Heart right ventricle (tissue), 16 donors: ENCODE measurements around the gene MAN2B1. TPM values are rescaled to one million over a fixed set of nuclear protein-coding genes. Genes with fewer than 3 reads are reported as not detected.

Source experiments
- ATAC-seq, 8 donors: fragments of 200-7000 bp; cut with Tn5 transposase; one replicate each; pipeline ENCODE4 v1.9.1; 2020; ENCODE audit warnings: mild to moderate bottlenecking in 8 of 8, moderate library complexity in 8 of 8, moderate number of reproducible peaks in 1 of 8
- DNase-seq, 2 donors: peaks; one replicate each; pipeline ENCODE4 v3.0.0-alpha.2; 2020
- H3K27ac ChIP-seq, 10 donors: fragments of 200-600 bp; sonication (generic) in 2 of 10; one replicate each; pipeline versions ENCODE4 v1.5.0 to v1.8.0; 2020 to 2022; ENCODE audit warnings: mild to moderate bottlenecking in 3 of 10
- H3K27me3 ChIP-seq, 7 donors: fragments of 200-600 bp; one replicate each; pipeline ENCODE4 v1.8.0; 2021 to 2022; ENCODE audit warnings: mild to moderate bottlenecking in 2 of 7
- H3K36me3 ChIP-seq, 9 donors: fragments of 200-600 bp; sonication (generic) in 1 of 9; one replicate each; pipeline versions ENCODE4 v1.5.0 to v1.8.0; 2020 to 2022; ENCODE audit warnings: mild to moderate bottlenecking in 2 of 9
- H3K4me1 ChIP-seq, 9 donors: fragments of 200-600 bp; sonication (generic) in 1 of 9; one replicate each; pipeline versions ENCODE4 v1.5.0 to v1.8.0; 2020 to 2022; ENCODE audit warnings: mild to moderate bottlenecking in 4 of 9
- H3K4me3 ChIP-seq, 10 donors: fragments of 200-600 bp; sonication (generic) in 2 of 10; one replicate each; pipeline versions ENCODE4 v1.5.0 to v1.8.0; 2020 to 2022; ENCODE audit warnings: mild to moderate bottlenecking in 7 of 10, moderate library complexity in 2 of 10
- H3K9me3 ChIP-seq, 11 donors: fragments of 200-600 bp in 10 of 11; sonication (generic) in 2 of 11; one replicate each; pipeline versions ENCODE4 v1.5.0 to v1.8.0; 2013 to 2022; ENCODE audit warnings: mild to moderate bottlenecking in 2 of 11, control low read depth in 1 of 11, moderate library complexity in 1 of 11
- CTCF ChIP-seq, 9 donors: fragments of 200-600 bp; sonication (generic) in 2 of 9; IDR thresholded peaks; one replicate each; pipeline versions ENCODE4 v1.5.0 to v1.8.0; 2021 to 2022; ENCODE audit warnings: antibody characterized with exemption in 9 of 9, mild to moderate bottlenecking in 5 of 9, moderate library complexity in 1 of 9
- WGBS, 2 donors: extraction: QIAGEN DNeasy Blood & Tissue Kit; methylation state at CpG; one replicate each; pipeline ENCODE4 v1.1.7; 2013; ENCODE audit warnings: inconsistent platforms in 1 of 2; 5-methylcytosine and 5-hydroxymethylcytosine counted together
- intact Hi-C, 10 donors: fragments of 100-400 bp; cut with DNase I; formaldehyde crosslinking; loops; one replicate each; pipeline versions ENCODE4 v1.11.1 to v1.14.2; 2022
- polyA plus RNA-seq, 2 donors: library from polyadenylated mRNA; stranded (reverse); fragments of 200-250 nt; gene quantifications; one replicate each; pipeline ENCODE4 v1.2.3, GENCODE V29; 2013
- total RNA-seq, 10 donors: library from RNA; stranded (reverse); fragmentation: NEBNext Ultra II Directional in 3 of 10; extraction: Animal tissue kit (Norgen Biotek cat#: 25700) in 3 of 10; gene quantifications; one replicate each; pipeline versions ENCODE4 v1.2.1 to v1.2.4, GENCODE V29; 2021 to 2023
- donor health status: Arrhythmogenic right ventricular cardiomyopathy.
- donor health status: ischemic (EF 13 %, LVEDD 7.1; RV severe dilation, severe dysfunction).
- donor health status: healthy with polysubstance abuse.
- donor health status: DM: no; HTN: yes; CAD: no.
- donor health status: DM: no; HTN: no; CAD: no.
- donor health status: ischemic (EF 25% LVEDD 6.9; RV normal size, moderate dysfunction).
- donor health status: ischemic (EF 25% LVEDD 5.7; RV mildly dilated, moderate dysfunction).
- donor health status: healthy.
- donor health status: DM: yes; HTN: yes; CAD: no.
- donor health status: Ischemic cardiomyopathy.
- donor health status: ischemic (EF 35%, LVEDD 5.7; RV mildly dilated, moderate dysfunction).
- donor health status: nonischemic (EF 11% LVEDD 7.7; RV severe dilation, severe dysfunction).
- donor health status: DM: yes; HTN: yes; CAD: no.
- donor health status: PGD.
- donor health status: ischemic (EF 29% LVEDD 5.4; RV normal size, mild dysfunction).
- donor health status: nonischemic (EF 23%, LVEDD 6.1; RV moderate dilation, normal function).

Gene MAN2B1
- total and polyA plus RNA-seq, 12 donors: 14.2 to 89.9 (median 25.5) TPM

GRCh38 chr19:12652219-12652618, 14.3 kb downstream of the MAN2B1 start:
- intact Hi-C loops: no loop called here
- 91 to 92% methylated on average over 6 of the region's 6 CpGs for WGBS, 2 donors
- ATAC-seq (no peak), DNase-seq (no peak)
- H3K36me3 ChIP-seq: peaks cover 0 to 60% (median 5%) of the 10 kb centered on the region in 9 donors
- no peak overlapping the region for H3K4me3 ChIP-seq
- peaks cover 7 to 15% (median 11%) of the 10 kb centered on the region in 9 donors for H3K4me1 ChIP-seq
- TF ChIP-seq CTCF (IDR thresholded peaks at IDR 0.05): no peak
- no peaks in the 10 kb centered on the region for H3K27me3 ChIP-seq
- no peaks in the 10 kb centered on the region for H3K9me3 ChIP-seq
- no peak overlapping the region for H3K27ac ChIP-seq

- Histone ChIP-seq H3K4me3 (no peak overlapping the region), H3K27ac (no peak overlapping the region), H3K4me1 (peaks cover 7 to 15% (median 11%) of the 10 kb centered on the region in 9 donors), H3K36me3 (peaks cover 0 to 51% (median 0%) of the 10 kb centered on the region in 9 donors), H3K27me3 (no peaks in the 10 kb centered on the region), H3K9me3 (no peaks in the 10 kb centered on the region)
- DNase-seq (no peak), ATAC-seq (no peak)
- no peak for TF ChIP-seq CTCF (IDR thresholded peaks at IDR 0.05)
- intact Hi-C loops: no loop called here
- WGBS, 2 donors: 94 to 95% methylated on average over 10 of the region's 10 CpGs
Observed at GRCh38 chr19:12649941-12650340, 16.6 kb downstream of the MAN2B1 start.

- DNase-seq: no peak
- Histone ChIP-seq H3K27me3 (no peaks in the 10 kb centered on the region), H3K9me3 (no peaks in the 10 kb centered on the region), H3K4me1 (peaks cover 7 to 15% (median 11%) of the 10 kb centered on the region in 9 donors), H3K27ac (no peak overlapping the region), H3K4me3 (peak overlapping the region in 8 of 10 donors; percentile 22 to 44 (median 32)), H3K36me3 (peaks cover 0 to 34% (median 0%) of the 10 kb centered on the region in 9 donors)
- peak; percentile 34 to 75 (median 54) for ATAC-seq
- peak in 6 of 9 donors; percentile 21 to 44 (median 36) for TF ChIP-seq CTCF (IDR thresholded peaks at IDR 0.05)
- intact Hi-C loops: no loop called here
- 8 to 15% methylated on average over 29 of the region's 29 CpGs for WGBS, 2 donors
Observed at GRCh38 chr19:12648088-12648487, 18.5 kb downstream of the MAN2B1 start.

- Histone ChIP-seq H3K27me3 (no peaks in the 10 kb centered on the region), H3K27ac (no peak overlapping the region), H3K4me3 (peak overlapping the region in 8 of 10 donors; percentile 22 to 44 (median 32)), H3K9me3 (no peaks in the 10 kb centered on the region), H3K4me1 (peaks cover 7 to 15% (median 11%) of the 10 kb centered on the region in 9 donors), H3K36me3 (peaks cover 0 to 29% (median 0%) of the 10 kb centered on the region in 9 donors)
- ATAC-seq (peak; percentile 63 to 91 (median 86)), DNase-seq (peak in 1 of 2 donors; percentile 72)
- no peak for TF ChIP-seq CTCF (IDR thresholded peaks at IDR 0.05)
- WGBS, 2 donors: 15 to 16% methylated on average over 30 to 31 of the region's 31 CpGs
- intact Hi-C loops: no loop called here
Observed at GRCh38 chr19:12647490-12648071, 19.0 kb downstream of the MAN2B1 start.
